ENCODE results near the gene FGD4.

DNA sequence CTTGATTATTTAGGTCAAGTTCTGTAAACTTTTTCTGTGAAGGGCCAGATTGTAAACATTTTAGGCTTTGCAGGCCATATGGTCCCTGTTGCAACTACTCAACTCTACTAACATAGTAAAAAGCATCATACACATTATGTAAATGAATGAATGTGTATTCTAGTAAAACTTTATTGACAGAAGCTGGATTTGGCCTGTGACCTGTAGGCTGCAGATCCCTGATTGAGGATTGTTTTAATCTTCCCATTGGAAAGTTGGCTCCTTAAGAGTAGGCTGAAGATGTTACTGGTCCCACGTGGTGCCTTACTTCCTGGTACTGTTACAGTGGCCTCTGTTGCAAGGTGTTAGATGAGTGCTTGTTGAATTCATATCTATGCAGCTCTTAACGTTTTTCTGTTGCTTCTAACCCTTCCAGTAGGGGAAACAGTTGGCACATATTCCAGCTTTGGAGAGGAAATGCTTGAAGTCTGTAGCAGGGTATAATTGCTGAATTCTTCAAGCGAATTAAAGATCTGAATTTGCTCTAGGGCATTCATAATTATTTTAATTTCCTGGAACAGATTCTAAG lies 146.1 kb downstream of the FGD4 start:
- TF ChIP-seq BHLHE40 (IDR thresholded peaks at IDR 0.05; ENCODE audit: borderline replicate concordance) (no peak), TARDBP (IDR thresholded peaks at IDR 0.05) (no peak), ARNT (IDR thresholded peaks at IDR 0.05) (no peak), ZNF384 (IDR thresholded peaks at IDR 0.05) (no peak), SP1 (IDR thresholded peaks at IDR 0.05) (no peak), FOXK2 (IDR thresholded peaks at IDR 0.05) (no peak), FOXA1 (IDR thresholded peaks at IDR 0.05) (no peak), LEF1 (IDR thresholded peaks at IDR 0.05; ENCODE audit: borderline replicate concordance) (no peak), L3MBTL2 (conservative IDR thresholded peaks at IDR 0.05) (no peak), FOXM1 (IDR thresholded peaks at IDR 0.05; ENCODE audit: borderline replicate concordance) (no peak), SUZ12 (IDR thresholded peaks at IDR 0.05) (no peak), ELF4 (IDR thresholded peaks at IDR 0.05) (no peak)
- TF ChIP-seq, protein P1, sequence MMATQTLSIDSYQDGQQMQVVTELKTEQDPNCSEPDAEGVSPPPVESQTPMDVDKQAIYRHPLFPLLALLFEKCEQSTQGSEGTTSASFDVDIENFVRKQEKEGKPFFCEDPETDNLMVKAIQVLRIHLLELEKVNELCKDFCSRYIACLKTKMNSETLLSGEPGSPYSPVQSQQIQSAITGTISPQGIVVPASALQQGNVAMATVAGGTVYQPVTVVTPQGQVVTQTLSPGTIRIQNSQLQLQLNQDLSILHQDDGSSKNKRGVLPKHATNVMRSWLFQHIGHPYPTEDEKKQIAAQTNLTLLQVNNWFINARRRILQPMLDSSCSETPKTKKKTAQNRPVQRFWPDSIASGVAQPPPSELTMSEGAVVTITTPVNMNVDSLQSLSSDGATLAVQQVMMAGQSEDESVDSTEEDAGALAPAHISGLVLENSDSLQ (IDR thresholded peaks at IDR 0.05) = no peak

All from HEK293T (cell line).